Endothelial cell of umbilical vein (primary cell): ENCODE measurements around the gene COA3. TPM values are rescaled to one million over a fixed set of nuclear protein-coding genes. Genes with fewer than 3 reads are reported as not detected.

Experiments
- BruUV-seq: library from RNA; stranded (reverse); fragments of 400-500 nt; replicated peaks from 2 replicates; lab custom pipeline; 2021; lab: Mats Ljungman, UMichigan
- CTCF ChIA-PET: fragments of 300-600, 350-600 bp; sonication (Branson Sonifier 250); formaldehyde crosslinking; loops from one replicate; lab custom pipeline; 2021; ENCODE audit warnings: antibody characterized with exemption, inconsistent platforms; lab: Charles Lee
- POLR2A ChIA-PET: fragments of 300-600, 350-600 bp; sonication (Branson Sonifier 250); formaldehyde crosslinking; loops from one replicate; lab custom pipeline; 2021; ENCODE audit warnings: antibody characterized with exemption, inconsistent platforms; lab: Charles Lee
- DNase-seq: peaks from one replicate; pipeline ENCODE4 v3.0.0-alpha.2; 2011; ENCODE audit warnings: low read depth, low spot score
- FAIRE-seq: peaks from 2 replicates; lab custom pipeline; 2011; peaks lifted over from hg19 to GRCh38; lab: Jason Lieb, UNC
- H2AFZ ChIP-seq: 2 replicates; pipeline ENCODE4 v1.6.0; 2012; ENCODE audit warnings: low read depth, low read length, control low read depth, inconsistent platforms
- H3K27ac ChIP-seq: 2 replicates; pipeline ENCODE4 v1.5.1; 2011; ENCODE audit warnings: low read depth, mild to moderate bottlenecking, control low read depth, low read length, moderate library complexity; ENCODE audit not compliant: insufficient read depth
- H3K27me3 ChIP-seq, 2 experiments: 2 replicates each; pipeline versions ENCODE4 v1.6.0 to v1.6.1; 2011; ENCODE audit warnings: low read length in 2 of 2, mixed read lengths in 1 of 2; ENCODE audit not compliant: control insufficient read depth in 2 of 2, insufficient read depth in 2 of 2
- H3K36me3 ChIP-seq, 2 experiments: 2 replicates in 1 of 2; 3 replicates in 1 of 2; pipeline ENCODE4 v1.5.1; 2011; ENCODE audit warnings: low read length in 2 of 2, mild to moderate bottlenecking in 1 of 2, moderate library complexity in 1 of 2; ENCODE audit not compliant: control insufficient read depth in 2 of 2, insufficient read depth in 2 of 2; ENCODE audit errors: extremely low read depth in 1 of 2
- H3K4me1 ChIP-seq: 3 replicates; pipeline ENCODE4 v1.5.1; 2011; ENCODE audit warnings: mild to moderate bottlenecking, low read length; ENCODE audit not compliant: control insufficient read depth, insufficient read depth; ENCODE audit errors: extremely low read depth
- H3K4me2 ChIP-seq: 2 replicates; pipeline ENCODE4 v1.6.1; 2011; ENCODE audit warnings: low read length, control low read depth, mixed read lengths; ENCODE audit not compliant: insufficient read depth
- H3K4me3 ChIP-seq, 3 experiments: fragments of 200-600 bp in 1 of 3; sonication (generic), shearing (Covaris generic) in 1 of 3; replicated peaks in 1 of 3; 2 replicates each; pipeline ENCODE4 v1.5.1; 2011 to 2016; ENCODE audit warnings: control low read depth in 3 of 3, low read length in 3 of 3, mild to moderate bottlenecking in 2 of 3, inconsistent platforms in 1 of 3, low read depth in 1 of 3, moderate library complexity in 1 of 3; ENCODE audit not compliant: insufficient read depth in 1 of 3
- H3K79me2 ChIP-seq: 2 replicates; pipeline ENCODE4 v1.6.0; 2012; ENCODE audit warnings: low read length, inconsistent platforms; ENCODE audit not compliant: control insufficient read depth, insufficient read depth
- H3K9ac ChIP-seq: replicated peaks from 2 replicates; pipeline ENCODE3; 2011; ENCODE audit warnings: low read length, control low read depth; ENCODE audit not compliant: insufficient read depth; ENCODE audit errors: extremely low read depth
- H3K9me1 ChIP-seq: replicated peaks from 3 replicates; pipeline ENCODE4 v1.6.0; 2011; ENCODE audit warnings: mild to moderate bottlenecking, low read length; ENCODE audit not compliant: control insufficient read depth, insufficient read depth; ENCODE audit errors: extremely low read depth
- H3K9me3 ChIP-seq: replicated peaks from 2 replicates; pipeline ENCODE4 v1.5.1; 2012; ENCODE audit warnings: low read length, inconsistent platforms; ENCODE audit not compliant: control insufficient read depth, insufficient read depth
- H4K20me1 ChIP-seq: replicated peaks from 2 replicates; pipeline ENCODE3; 2011; ENCODE audit warnings: mild to moderate bottlenecking, low read length; ENCODE audit not compliant: control insufficient read depth, insufficient read depth; ENCODE audit errors: extremely low read depth
- EZH2 ChIP-seq: IDR thresholded peaks from 2 replicates; pipeline ENCODE4 v1.6.1; 2012; ENCODE audit warnings: borderline replicate concordance, low read depth, mild to moderate bottlenecking, moderate library complexity, low read length, inconsistent platforms; ENCODE audit not compliant: severe bottlenecking
- FOS ChIP-seq: IDR thresholded peaks from 2 replicates; pipeline ENCODE4 v1.6.1; 2011; ENCODE audit warnings: mild to moderate bottlenecking, low read length, moderate library complexity, borderline replicate concordance; ENCODE audit not compliant: insufficient read depth
- GATA2 ChIP-seq: IDR thresholded peaks from 2 replicates; pipeline ENCODE4 v1.7.0; 2011; ENCODE audit warnings: low read depth, mild to moderate bottlenecking, moderate library complexity, mixed read lengths, low read length; ENCODE audit not compliant: insufficient read length, insufficient read depth
- JUN ChIP-seq: IDR thresholded peaks from 2 replicates; pipeline ENCODE4 v1.6.1; 2011; ENCODE audit warnings: borderline replicate concordance, low read depth; ENCODE audit not compliant: insufficient read length, insufficient read depth
- MYC ChIP-seq: IDR thresholded peaks from one replicate; pipeline ENCODE4 v1.6.1; 2011; ENCODE audit warnings: mild to moderate bottlenecking, low read depth, low read length
- POLR2A ChIP-seq: IDR thresholded peaks from 2 replicates; pipeline ENCODE4 v1.6.1; 2012; ENCODE audit warnings: low read depth, mild to moderate bottlenecking, control low read depth, low read length
- POLR2AphosphoS5 ChIP-seq: IDR thresholded peaks from 2 replicates; pipeline ENCODE4 v1.6.1; 2012; ENCODE audit warnings: low read depth, mild to moderate bottlenecking, control low read depth, low read length, moderate library complexity; ENCODE audit not compliant: insufficient read depth
- dilution Hi-C: fragments of 300-500 bp; cut with MboI; formaldehyde crosslinking; loops from one replicate; pipeline ENCODE4 v1.15.0; 2019; ENCODE audit warnings: low sequenced_read_pairs; ENCODE audit not compliant: extremely low pct_ligation_motif_present
- intact Hi-C: fragments of 100-400 bp; cut with micrococcal nuclease; formaldehyde crosslinking; loops from one replicate; pipeline ENCODE4 v1.10.0; 2022
- polyA plus RNA-seq, 4 experiments: library from polyadenylated mRNA; depleted of rRNA in 3 of 4; stranded (reverse) in 3 of 4; unstranded in 1 of 4; fragments of >200 nt; gene quantifications; 2 replicates each; pipeline versions ENCODE4 v1.2.1 to v1.2.3, GENCODE V29; 2011 to 2012; ENCODE audit warnings: missing spikeins in 1 of 4
- total RNA-seq: library from RNA; stranded (reverse); gene quantifications from 2 replicates; pipeline ENCODE4 v1.2.3, GENCODE V29; 2021
- TF ChIP-seq, protein P1 (sequence below): IDR thresholded peaks from 2 replicates; pipeline ENCODE4 v1.6.1; 2011; ENCODE audit not compliant: insufficient read depth, insufficient read length
- TF ChIP-seq, protein P2 (sequence below), 2 donors: IDR thresholded peaks; 1 replicate in 1 of 2; 2 replicates in 1 of 2; pipeline ENCODE4 v1.5.1; 2011; ENCODE audit warnings: low read length in 2 of 2, mild to moderate bottlenecking in 2 of 2, moderate library complexity in 2 of 2, control low read depth in 1 of 2, inconsistent platforms in 1 of 2, low read depth in 1 of 2; ENCODE audit not compliant: insufficient read depth in 1 of 2; ENCODE audit errors: extremely low read depth in 1 of 2

The COA3 gene
- total and polyA plus RNA-seq, 2 donors (not counting 3 experiments of a cell fraction or from before 2014, with no cell fraction given) = 56.6 to 126 TPM

DNA sequence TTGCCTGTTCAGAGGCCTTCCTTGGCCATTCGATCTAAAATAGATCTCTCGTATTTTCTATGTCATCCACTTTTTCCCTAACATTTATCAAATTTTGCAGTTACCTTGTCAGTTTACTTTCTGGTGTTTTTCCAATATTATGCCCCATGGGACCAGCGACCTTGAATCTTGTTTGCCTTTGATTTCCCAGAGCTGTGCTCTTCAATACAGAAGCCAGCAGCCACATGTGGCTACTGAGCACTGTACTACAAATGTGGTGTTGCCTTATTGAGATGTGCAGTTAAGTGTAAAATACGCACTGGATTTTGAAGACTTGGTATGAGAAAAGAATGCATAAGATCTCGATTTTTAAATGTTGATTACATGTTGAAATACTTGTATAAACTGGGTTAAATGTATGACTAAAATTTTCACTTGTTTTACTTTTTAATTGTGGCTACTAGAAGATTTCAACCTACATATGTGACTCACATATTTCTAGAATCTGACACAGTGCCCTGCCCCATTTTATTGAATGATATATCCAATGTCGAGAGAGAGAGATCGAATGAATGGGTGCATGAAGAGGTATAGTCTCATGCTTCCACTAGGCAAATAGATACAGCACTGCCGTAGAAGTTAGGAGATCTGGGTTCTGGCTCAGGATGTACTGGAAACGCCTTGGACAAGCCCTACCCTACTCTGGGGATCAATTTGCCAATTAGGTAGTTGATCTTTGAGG is 33.9 kb upstream of the COA3 start:
- ChIA-PET CTCF (interaction anchor here (0.8 to 2.1 kb wide), 3 partner anchors 8 to 254 kb away, joined by 3 to 18 read pairs (median 3); partner anchors contain the start of genes BECN1 and PSMC3IP), POLR2A (no interaction called here)
- Histone ChIP-seq H3K36me3 (peaks cover 2 to 6% of the 10 kb centered on the region in 2 experiments), H3K4me2 (peak overlapping the region; percentile 68), H3K4me3 (peak overlapping the region; percentile 58 to 81 (median 80)), H3K27ac (peak overlapping the region; percentile 71), H3K9ac (peak overlapping the region; percentile 86), H3K4me1 (peaks cover 17% of the 10 kb centered on the region), H3K27me3 (peaks cover 6 to 10% of the 10 kb centered on the region in 2 experiments), H4K20me1 (no peaks in the 10 kb centered on the region), H3K9me1 (no peaks in the 10 kb centered on the region), H2AFZ (peak overlapping the region; percentile 68), H3K9me3 (no peaks in the 10 kb centered on the region), H3K79me2 (peaks cover 24% of the 10 kb centered on the region)
- intact Hi-C loops (no loop called here), dilution Hi-C loops (no loop called here)
- no peak for FAIRE-seq
- DNase-seq = no peak
- no peak for TF ChIP-seq JUN
- TF ChIP-seq, protein P1, sequence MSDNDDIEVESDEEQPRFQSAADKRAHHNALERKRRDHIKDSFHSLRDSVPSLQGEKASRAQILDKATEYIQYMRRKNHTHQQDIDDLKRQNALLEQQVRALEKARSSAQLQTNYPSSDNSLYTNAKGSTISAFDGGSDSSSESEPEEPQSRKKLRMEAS = no peak
- TF ChIP-seq MYC = no peak
- BruUV-seq = no TSS peak

DNA sequence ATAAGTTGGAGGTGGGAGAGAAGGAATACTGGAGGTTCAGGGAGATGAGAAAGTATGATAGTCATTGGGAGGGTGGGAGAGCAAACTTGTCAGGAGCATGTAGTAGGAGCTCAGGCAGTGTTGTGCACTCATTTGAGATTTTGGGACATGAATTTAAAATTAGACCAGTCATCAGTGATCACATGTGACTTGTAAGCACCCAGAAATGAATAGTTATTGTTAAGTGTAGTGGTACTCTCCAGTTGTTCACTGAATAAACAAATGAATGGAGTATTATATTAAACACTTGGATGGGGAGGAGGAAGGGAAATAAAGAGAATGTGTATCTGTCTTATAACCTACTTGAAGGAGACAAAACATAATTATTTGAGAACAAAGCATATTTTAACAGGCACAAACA is 32.5 kb upstream of the COA3 start:
- H3K9ac ChIP-seq = no peak overlapping the region
- intact Hi-C loops (no loop called here), dilution Hi-C loops (no loop called here)
- H3K4me2 ChIP-seq = no peak overlapping the region
- no peaks in the 10 kb centered on the region for H3K9me1 ChIP-seq
- TF ChIP-seq, protein P1 = no peak
- TF ChIP-seq MYC = no peak
- no peak for TF ChIP-seq POLR2A
- no peak for TF ChIP-seq EZH2
- TF ChIP-seq POLR2AphosphoS5 = no peak
- TF ChIP-seq, protein P2, sequence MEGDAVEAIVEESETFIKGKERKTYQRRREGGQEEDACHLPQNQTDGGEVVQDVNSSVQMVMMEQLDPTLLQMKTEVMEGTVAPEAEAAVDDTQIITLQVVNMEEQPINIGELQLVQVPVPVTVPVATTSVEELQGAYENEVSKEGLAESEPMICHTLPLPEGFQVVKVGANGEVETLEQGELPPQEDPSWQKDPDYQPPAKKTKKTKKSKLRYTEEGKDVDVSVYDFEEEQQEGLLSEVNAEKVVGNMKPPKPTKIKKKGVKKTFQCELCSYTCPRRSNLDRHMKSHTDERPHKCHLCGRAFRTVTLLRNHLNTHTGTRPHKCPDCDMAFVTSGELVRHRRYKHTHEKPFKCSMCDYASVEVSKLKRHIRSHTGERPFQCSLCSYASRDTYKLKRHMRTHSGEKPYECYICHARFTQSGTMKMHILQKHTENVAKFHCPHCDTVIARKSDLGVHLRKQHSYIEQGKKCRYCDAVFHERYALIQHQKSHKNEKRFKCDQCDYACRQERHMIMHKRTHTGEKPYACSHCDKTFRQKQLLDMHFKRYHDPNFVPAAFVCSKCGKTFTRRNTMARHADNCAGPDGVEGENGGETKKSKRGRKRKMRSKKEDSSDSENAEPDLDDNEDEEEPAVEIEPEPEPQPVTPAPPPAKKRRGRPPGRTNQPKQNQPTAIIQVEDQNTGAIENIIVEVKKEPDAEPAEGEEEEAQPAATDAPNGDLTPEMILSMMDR (IDR thresholded peaks at IDR 0.05; ENCODE audit: extremely low read depth in 1 of 2, insufficient read depth in 1 of 2, low read depth in 1 of 2, low read length in 2 of 2) = no peak
- no peak for TF ChIP-seq FOS
- no peak for TF ChIP-seq GATA2
- TF ChIP-seq JUN = no peak
- no peak overlapping the region for H3K27ac ChIP-seq
- peaks cover 0 to 2% of the 10 kb centered on the region in 2 experiments for H3K36me3 ChIP-seq
- H2AFZ ChIP-seq = no peak overlapping the region
- POLR2A ChIA-PET = no interaction called here
- peaks cover 24% of the 10 kb centered on the region for H3K79me2 ChIP-seq
- no peaks in the 10 kb centered on the region for H4K20me1 ChIP-seq
- H3K27me3 ChIP-seq = peaks cover 6 to 13% of the 10 kb centered on the region in 2 experiments
- BruUV-seq = no TSS peak
- H3K9me3 ChIP-seq = no peaks in the 10 kb centered on the region
- peaks cover 17% of the 10 kb centered on the region for H3K4me1 ChIP-seq
- CTCF ChIA-PET = no interaction called here
- FAIRE-seq (no peak), DNase-seq (no peak)
- H3K4me3 ChIP-seq = no peak overlapping the region
